ENCODE data around the gene EZH1.

EZH1 gene

GRCh38 chr17:42744806-42745617 lies at the start of gene EZH1:
Gene EZH1 (minus strand): TSS chr17:42745040. CDS start chr17:42728941, 16,099 bp downstream.
- no peak for DNase-seq

GRCh38 chr17:42792545-42792944 lies 47.7 kb upstream of the EZH1 start:
- DNase-seq = no peak

- DNase-seq = no peak
Measured at GRCh38 chr17:42791948-42792347, 47.1 kb upstream of the EZH1 start.

DNA sequence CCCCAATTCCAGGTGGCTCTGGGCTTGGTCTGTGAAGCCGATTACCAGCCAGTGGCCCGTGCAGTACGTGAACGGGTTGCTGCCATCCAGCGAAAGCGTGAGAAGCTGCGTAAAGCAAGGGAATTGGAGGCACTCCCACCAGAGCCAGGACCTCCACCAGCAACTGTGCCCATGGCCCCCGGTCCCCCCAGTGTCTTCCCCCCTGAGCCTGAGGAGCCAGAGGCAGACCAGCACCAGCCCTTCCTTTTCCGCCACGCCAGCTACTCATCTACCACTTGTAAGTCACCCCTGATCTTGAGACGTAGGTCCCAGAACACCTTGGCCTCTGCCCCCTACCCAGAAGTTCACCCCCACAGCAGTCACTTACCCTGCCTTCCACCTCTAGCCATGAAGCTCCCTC lies 42.4 kb upstream of the EZH1 start:
- no peak for DNase-seq

GRCh38 chr17:42784811-42785592 lies 40.2 kb upstream of the EZH1 start:
- no peak for DNase-seq

DNA sequence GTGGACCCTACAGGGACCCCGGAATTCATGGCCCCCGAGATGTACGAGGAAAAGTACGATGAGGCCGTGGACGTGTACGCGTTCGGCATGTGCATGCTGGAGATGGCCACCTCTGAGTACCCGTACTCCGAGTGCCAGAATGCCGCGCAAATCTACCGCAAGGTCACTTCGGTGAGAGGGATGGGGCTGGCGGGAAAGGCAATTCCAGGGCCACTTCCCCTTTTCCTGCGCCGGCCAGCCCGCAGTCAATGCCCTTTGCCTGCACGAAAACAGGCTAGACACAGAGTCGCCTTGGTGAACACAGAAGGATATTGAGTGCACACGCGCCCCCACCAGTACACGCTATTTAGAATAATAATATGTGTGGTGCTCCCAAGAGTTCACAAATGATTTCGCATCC lies 39.6 kb upstream of the EZH1 start:
- no peak for DNase-seq

DNA sequence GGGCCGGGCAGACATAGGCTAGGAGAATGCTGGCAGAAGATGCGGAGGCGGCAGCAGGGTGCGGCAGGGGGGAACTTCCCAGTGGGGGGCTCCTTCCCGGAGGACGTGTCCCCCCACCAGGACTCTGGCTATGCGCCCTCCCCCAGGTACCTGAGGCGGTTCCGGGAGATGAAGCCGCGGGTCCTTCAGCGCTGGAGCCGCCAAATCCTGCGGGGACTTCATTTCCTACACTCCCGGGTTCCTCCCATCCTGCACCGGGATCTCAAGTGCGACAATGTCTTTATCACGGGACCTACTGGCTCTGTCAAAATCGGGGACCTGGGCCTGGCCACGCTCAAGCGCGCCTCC lies 38.9 kb upstream of the EZH1 start:
- no peak for DNase-seq

DNA sequence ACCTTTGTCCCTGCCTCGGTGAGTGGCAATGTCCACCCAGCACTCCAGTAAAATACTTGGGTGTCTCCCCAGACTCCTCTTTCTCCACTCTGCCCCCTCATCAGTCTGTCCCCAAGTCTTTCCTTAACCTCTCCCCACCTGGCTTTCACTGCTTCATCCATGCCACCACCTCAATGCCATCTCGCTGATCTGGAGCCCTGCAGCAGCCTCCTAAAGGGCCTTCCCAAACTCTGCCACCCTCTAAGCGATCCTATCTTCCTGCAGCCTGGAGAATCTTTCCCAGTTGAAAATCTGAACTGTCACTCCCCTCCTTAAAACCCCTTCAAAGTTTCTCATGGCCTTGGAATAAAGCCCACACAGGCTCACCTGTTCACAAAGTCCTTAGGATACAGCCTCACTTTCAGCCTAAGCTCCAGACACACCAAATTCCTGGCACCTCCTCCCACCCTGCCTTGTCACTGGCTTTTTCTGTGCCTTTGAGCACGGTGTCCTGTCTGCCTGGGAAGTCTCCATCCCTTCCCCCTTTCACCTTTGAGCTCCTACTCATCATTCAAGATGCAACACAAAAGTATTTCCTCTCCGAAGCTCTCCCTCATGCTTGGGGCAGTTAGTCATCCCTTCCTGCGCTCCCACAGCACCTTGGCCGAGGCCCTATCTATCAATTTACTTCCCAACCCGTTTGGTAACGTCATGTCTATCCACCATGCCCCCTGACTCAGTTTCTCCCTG lies 38.4 kb upstream of the EZH1 start:
- no peak for DNase-seq

GRCh38 chr17:42782166-42783061 lies 37.6 kb upstream of the EZH1 start:
- no peak for DNase-seq

- DNase-seq = no peak
Measured at GRCh38 chr17:42781639-42782165, 36.9 kb upstream of the EZH1 start.

DNA sequence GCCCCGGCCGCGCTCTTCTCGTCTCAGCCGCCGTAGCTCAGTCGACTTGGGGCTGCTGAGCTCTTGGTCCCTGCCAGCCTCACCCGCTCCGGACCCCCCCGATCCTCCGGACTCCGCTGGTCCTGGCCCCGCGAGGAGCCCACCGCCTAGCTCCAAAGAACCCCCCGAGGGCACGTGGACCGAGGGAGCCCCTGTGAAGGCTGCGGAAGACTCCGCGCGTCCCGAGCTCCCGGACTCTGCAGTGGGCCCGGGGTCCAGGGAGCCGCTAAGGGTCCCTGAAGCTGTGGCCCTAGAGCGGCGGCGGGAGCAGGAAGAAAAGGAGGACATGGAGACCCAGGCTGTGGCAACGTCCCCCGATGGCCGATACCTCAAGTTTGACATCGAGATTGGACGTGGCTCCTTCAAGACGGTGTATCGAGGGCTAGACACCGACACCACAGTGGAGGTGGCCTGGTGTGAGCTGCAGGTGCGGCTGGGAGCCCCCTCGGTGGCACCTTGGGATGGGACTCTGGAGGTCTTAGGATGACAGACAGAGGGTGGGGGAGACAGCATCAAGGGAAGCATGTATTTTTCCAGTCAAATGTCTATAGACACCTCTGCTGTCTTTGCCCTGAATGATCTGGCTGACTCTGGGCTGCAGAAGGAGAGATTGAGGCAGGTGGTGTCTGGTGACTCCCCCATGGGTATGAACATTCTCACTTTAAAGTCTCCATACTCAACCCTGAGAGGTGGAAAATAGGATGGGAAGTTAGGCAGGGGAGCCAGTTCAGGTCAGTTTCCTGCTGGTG lies 36.2 kb upstream of the EZH1 start:
- DNase-seq = no peak

DNA sequence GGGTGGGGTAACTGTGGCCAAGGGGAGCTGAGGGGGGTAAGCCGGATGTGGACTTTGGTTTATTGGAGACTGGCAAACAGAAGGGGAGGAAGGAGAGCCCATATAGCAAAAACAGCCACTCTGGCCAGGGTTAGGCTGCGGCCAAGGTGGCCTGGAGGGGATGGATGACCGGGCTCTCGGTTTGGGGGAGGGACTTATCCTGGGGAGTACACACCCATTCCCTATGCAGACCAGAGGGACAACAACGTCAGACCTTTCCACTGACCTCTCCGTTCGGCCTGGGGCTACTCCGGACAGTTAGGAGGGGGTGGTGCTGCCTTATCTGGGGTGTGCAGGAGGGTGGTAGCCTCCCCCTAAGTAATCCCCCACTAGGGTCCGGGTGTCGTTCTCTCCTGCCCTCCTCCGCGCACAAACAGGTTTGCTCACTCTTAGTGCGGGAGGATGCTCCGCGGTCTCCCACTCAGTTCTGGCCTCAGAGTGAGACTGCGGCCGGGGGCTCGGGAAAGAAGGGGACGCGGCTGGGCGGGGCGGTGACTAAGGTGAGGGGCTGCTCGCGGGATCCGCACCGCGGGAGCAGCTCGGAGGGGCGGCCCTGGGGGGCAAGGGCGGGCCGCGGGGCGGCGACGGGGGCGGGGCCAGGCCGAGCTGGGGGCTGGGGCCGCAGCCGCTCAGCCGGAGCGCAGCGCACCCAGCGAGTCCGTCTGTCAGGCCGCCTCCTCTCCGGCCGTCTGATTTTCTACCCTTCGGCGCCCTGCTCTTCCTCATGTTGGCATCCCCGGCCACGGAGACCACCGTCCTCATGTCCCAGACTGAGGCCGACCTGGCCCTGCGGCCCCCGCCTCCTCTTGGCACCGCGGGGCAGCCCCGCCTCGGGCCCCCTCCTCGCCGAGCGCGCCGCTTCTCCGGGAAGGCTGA lies 35.4 kb upstream of the EZH1 start, which contains the start of gene WNK4:
Gene WNK4, plus strand, starts transcription at position 675 of the 915 bp plus-strand sequence. Its CDS starts 89 bp downstream, at position 764.
- DNase-seq = no peak

DNA sequence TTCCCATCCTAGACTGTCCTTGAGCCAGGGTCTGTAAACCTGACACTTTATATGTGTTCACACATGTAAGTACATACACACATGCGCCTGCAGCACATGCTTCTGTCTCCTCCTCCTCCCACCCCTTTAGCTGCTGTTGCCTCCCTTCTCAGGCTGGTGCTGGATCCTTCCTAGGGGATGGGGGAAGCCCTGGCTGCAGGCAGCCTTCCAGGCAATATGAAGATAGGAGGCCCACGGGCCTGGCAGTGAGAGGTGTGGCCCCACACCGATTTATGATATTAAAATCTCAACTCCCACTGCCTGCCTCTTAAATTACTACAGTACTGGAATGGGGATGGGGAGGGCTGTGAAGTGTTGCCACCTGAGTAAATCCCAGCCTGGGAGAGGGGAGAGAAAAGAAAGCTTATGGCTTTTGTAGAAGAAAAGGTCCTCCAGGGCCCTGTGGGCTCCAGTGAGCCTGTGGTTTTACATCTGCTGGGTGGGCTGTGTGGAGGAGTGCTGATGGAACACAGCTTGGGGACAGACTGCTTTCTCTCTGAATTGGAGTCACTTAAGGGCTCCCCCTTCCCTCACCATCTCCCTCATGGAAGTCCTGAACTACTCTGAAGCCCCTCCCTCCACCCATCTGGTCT lies 34.6 kb upstream of the EZH1 start:
- DNase-seq = no peak

GRCh38 chr17:42778570-42778969 lies 33.7 kb upstream of the EZH1 start:
- no peak for DNase-seq

- no peak for DNase-seq
Measured at GRCh38 chr17:42775534-42776098, 30.8 kb upstream of the EZH1 start.

- no peak for DNase-seq
Measured at GRCh38 chr17:42774066-42774745, 29.4 kb upstream of the EZH1 start.

GRCh38 chr17:42773290-42774035 lies 28.6 kb upstream of the EZH1 start, which contains the start of gene VPS25:
Gene VPS25 (plus strand): TSS chr17:42773449. CDS start chr17:42773476, 27 bp downstream.
- peak; percentile 4 for DNase-seq

GRCh38 chr17:42772945-42773289 lies 28.1 kb upstream of the EZH1 start:
- no peak for DNase-seq

All from NCI-H187 treated with DMSO at 0.1 percent for 48 hours (cell line).